Panc1 (cell line): ENCODE measurements around the gene CLDN11. TPM values are rescaled to one million over a fixed set of nuclear protein-coding genes. Genes with fewer than 3 reads are reported as not detected.

Experiments used
- ATAC-seq: fragments of 200-7000 bp; cut with Tn5 transposase; 2 replicates; pipeline ENCODE4 v1.9.1; 2020; ENCODE audit warnings: mild to moderate bottlenecking, moderate library complexity
- BruUV-seq: library from RNA; stranded (reverse); fragments of 400-500 nt; replicated peaks from 2 replicates; lab custom pipeline; 2021; lab: Mats Ljungman, UMichigan
- CTCF ChIA-PET: fragments of 300-600 bp; sonication (Branson Sonifier 250); formaldehyde crosslinking; loops from one replicate; lab custom pipeline; 2022; ENCODE audit warnings: antibody characterized with exemption; lab: Charles Lee
- POLR2A ChIA-PET: fragments of 300-600 bp; sonication (Branson Sonifier 250); formaldehyde crosslinking; loops from one replicate; lab custom pipeline; 2022; ENCODE audit warnings: antibody characterized with exemption; lab: Charles Lee
- DNase-seq: peaks from one replicate; pipeline ENCODE4 v3.0.0-alpha.2; 2010; ENCODE audit warnings: low read depth, low spot score
- H3K27ac ChIP-seq: 2 replicates; pipeline ENCODE4 v1.5.1; 2011; ENCODE audit warnings: mild to moderate bottlenecking, low read length, inconsistent platforms
- H3K27me3 ChIP-seq: fragments of 200-500 bp; sonication (Bioruptor generic); 2 replicates; pipeline ENCODE4 v1.6.0; 2014; ENCODE audit warnings: low read length, inconsistent platforms; ENCODE audit not compliant: control insufficient read depth, insufficient read depth
- H3K36me3 ChIP-seq: fragments of 200-500 bp; sonication (Bioruptor generic); 2 replicates; pipeline ENCODE4 v1.5.1; 2014; ENCODE audit warnings: inconsistent platforms, mild to moderate bottlenecking, low read length, moderate library complexity; ENCODE audit not compliant: control insufficient read depth, insufficient read depth
- H3K4me1 ChIP-seq: 2 replicates; pipeline ENCODE4 v1.5.1; 2011; ENCODE audit warnings: inconsistent platforms, mild to moderate bottlenecking, low read length, moderate library complexity; ENCODE audit not compliant: control insufficient read depth, insufficient read depth
- H3K4me3 ChIP-seq, 2 experiments: 2 replicates each; pipeline ENCODE4 v1.5.1; 2011 to 2012; ENCODE audit warnings: low read depth in 2 of 2, low read length in 2 of 2, mild to moderate bottlenecking in 2 of 2, inconsistent platforms in 1 of 2, moderate library complexity in 1 of 2
- H3K9me3 ChIP-seq: fragments of 200-500 bp; sonication (Bioruptor generic); 2 replicates; pipeline ENCODE4 v1.5.1; 2014; ENCODE audit warnings: low read depth, mild to moderate bottlenecking, inconsistent platforms, low read length, moderate library complexity; ENCODE audit not compliant: control insufficient read depth, insufficient read depth
- CTCF ChIP-seq: fragments of 450-650 bp; IDR thresholded peaks from 2 replicates; pipeline ENCODE4 v1.5.1; 2017; ENCODE audit warnings: mild to moderate bottlenecking
- POLR2AphosphoS5 ChIP-seq: IDR thresholded peaks from 2 replicates; pipeline ENCODE4 v1.6.1; 2012; ENCODE audit warnings: mild to moderate bottlenecking, low read depth, low read length, moderate library complexity
- REST ChIP-seq, 2 experiments: IDR thresholded peaks; 2 replicates each; pipeline ENCODE4 v1.6.1; 2011 to 2012; ENCODE audit warnings: low read depth in 2 of 2, control low read depth in 1 of 2, low read length in 1 of 2, mild to moderate bottlenecking in 1 of 2, moderate library complexity in 1 of 2; ENCODE audit not compliant: insufficient read depth in 1 of 2
- SIN3A ChIP-seq: IDR thresholded peaks from 2 replicates; pipeline ENCODE4 v1.6.1; 2012; ENCODE audit warnings: low read depth, mild to moderate bottlenecking, low read length, moderate library complexity, borderline replicate concordance; ENCODE audit not compliant: insufficient read depth
- TCF7L2 ChIP-seq: IDR thresholded peaks from 2 replicates; pipeline ENCODE4 v1.6.1; 2011; ENCODE audit warnings: mild to moderate bottlenecking, low read depth, low read length, inconsistent platforms
- in situ Hi-C: cut with HindIII; loops from 2 replicates; pipeline ENCODE4 v1.10.0; 2016; ENCODE audit warnings: low sequenced_read_pairs, low pct_unique_long_range_greater_than_20kb
- intact Hi-C: fragments of 100-400 bp; cut with micrococcal nuclease; formaldehyde crosslinking; loops from one replicate; pipeline ENCODE4 v1.10.0; 2022; ENCODE audit not compliant: unreplicated experiment
- total RNA-seq: library from RNA; stranded (reverse); gene quantifications from one replicate; pipeline ENCODE4 v1.2.1, GENCODE V29; 2021; ENCODE audit not compliant: unreplicated experiment

CLDN11 gene
- total RNA-seq, 1 experiment from 2014 or later: 1.9 TPM

- no peak overlapping the region for H3K27ac ChIP-seq
- POLR2A ChIA-PET: no interaction called here
These were observed 52.5 kb downstream of the CLDN11 start for GRCh38 chr3:170471149-170471548.

GRCh38 chr3:170473358-170473757 is 54.7 kb downstream of the CLDN11 start:
- in situ Hi-C loops: no loop called here
- CTCF ChIA-PET: no interaction called here
- ATAC-seq: no peak

More at GRCh38 chr3:170471149-170471548, 52.5 kb downstream of the CLDN11 start:
- in situ Hi-C loops: no loop called here
- intact Hi-C loops: no loop called here
- Histone ChIP-seq H3K4me1 (peaks cover 6% of the 10 kb centered on the region), H3K4me3 (no peak overlapping the region), H3K9me3 (no peaks in the 10 kb centered on the region), H3K27me3 (no peaks in the 10 kb centered on the region), H3K36me3 (no peaks in the 10 kb centered on the region)
- no TSS peak for BruUV-seq
- no peak for TF ChIP-seq REST (IDR thresholded peaks at IDR 0.05; ENCODE audit: insufficient read depth in 1 of 2, low read depth in 2 of 2, low read length in 1 of 2)
- no peak for TF ChIP-seq CTCF
- TF ChIP-seq TCF7L2: no peak
- no peak for TF ChIP-seq SIN3A
- no peak for TF ChIP-seq POLR2AphosphoS5
- CTCF ChIA-PET: no interaction called here
- ATAC-seq (0 out of 2 replicates have a peak, but pooled peaks have one; percentile 31), DNase-seq (no peak)

More at GRCh38 chr3:170473358-170473757, 54.7 kb downstream of the CLDN11 start:
- intact Hi-C loops: no loop called here
- BruUV-seq: no TSS peak
- no peaks in the 10 kb centered on the region for H3K36me3 ChIP-seq
- peaks cover 3% of the 10 kb centered on the region; the same call in 1 of the 2 replicates for H3K4me1 ChIP-seq
- POLR2A ChIA-PET: no interaction called here
- TF ChIP-seq REST (IDR thresholded peaks at IDR 0.05; ENCODE audit: insufficient read depth in 1 of 2, low read depth in 2 of 2, low read length in 1 of 2) (no peak), TCF7L2 (no peak), SIN3A (no peak), POLR2AphosphoS5 (no peak), CTCF (no peak)
- H3K4me3 ChIP-seq: no peak overlapping the region
- no peak for DNase-seq
- H3K27ac ChIP-seq: no peak overlapping the region
- H3K27me3 ChIP-seq: no peaks in the 10 kb centered on the region
- no peaks in the 10 kb centered on the region for H3K9me3 ChIP-seq
